K562 (cell line): ENCODE data around the gene PRSS27. TPM values are rescaled to one million over a fixed set of nuclear protein-coding genes. Genes with fewer than 3 reads are reported as not detected.

ENCODE experiments used
- ATAC-seq: fragments of 200-7000 bp; cut with Tn5 transposase; 3 replicates; pipeline ENCODE4 v1.9.1; 2020; ENCODE audit warnings: moderate library complexity
- BruUV-seq: library from RNA; stranded (reverse); fragments of 400-500 nt; replicated peaks from 2 replicates; lab custom pipeline; 2021; lab: Mats Ljungman, UMichigan
- CTCF ChIA-PET: fragments of 300-600 bp; formaldehyde crosslinking; extraction: SDS; loops from one replicate; lab custom pipeline; 2021; ENCODE audit warnings: low intra/inter-chr PET ratio; lab: Yijun Ruan, JAX
- POLR2A ChIA-PET: fragments of 300-600, 350-650 bp; sonication (Branson Sonifier 250); formaldehyde crosslinking; extraction: SDS; loops from one replicate; lab custom pipeline; 2021; ENCODE audit warnings: antibody characterized with exemption, inconsistent platforms; lab: Yijun Ruan, JAX
- DNase-seq, 4 experiments: peaks; one replicate each; pipeline versions ENCODE4 v3.0.0 to v3.0.0-alpha.2; 2011 to 2018; ENCODE audit warnings: low spot score in 3 of 4, mixed read lengths in 3 of 4; ENCODE audit errors: extremely low read depth in 1 of 4
- FAIRE-seq: peaks from 2 replicates; lab custom pipeline; 2011; peaks lifted over from hg19 to GRCh38; lab: Jason Lieb, UNC
- H2AFZ ChIP-seq: 2 replicates; pipeline ENCODE4 v1.6.0; 2011; ENCODE audit warnings: low read depth, low read length, control low read depth, inconsistent platforms
- H3K27ac ChIP-seq: fragments of 200-600 bp; 3 replicates; pipeline ENCODE4 v1.8.0; 2011; ENCODE audit warnings: low read depth, mild to moderate bottlenecking, control low read depth, inconsistent platforms, low read length, moderate library complexity, mixed read lengths; ENCODE audit errors: extremely low read depth
- H3K27me3 ChIP-seq, 2 experiments: fragments of 300-600 bp in 1 of 2; 2 replicates in 1 of 2; 3 replicates in 1 of 2; pipeline versions ENCODE4 v1.6.0 to v1.8.0; 2011; ENCODE audit warnings: inconsistent platforms in 2 of 2, low read length in 2 of 2, mild to moderate bottlenecking in 1 of 2, mixed read lengths in 1 of 2, moderate library complexity in 1 of 2; ENCODE audit not compliant: control insufficient read depth in 2 of 2, insufficient read depth in 2 of 2
- H3K36me3 ChIP-seq: fragments of 300-600 bp; 3 replicates; pipeline ENCODE4 v1.8.0; 2011; ENCODE audit warnings: mild to moderate bottlenecking, low read length, inconsistent platforms; ENCODE audit not compliant: control insufficient read depth, insufficient read depth
- H3K4me1 ChIP-seq, 2 experiments: fragments of 200-600 bp in 1 of 2; replicated peaks in 1 of 2; 2 replicates in 1 of 2; 3 replicates in 1 of 2; pipeline versions ENCODE4 v1.5.1 to v1.8.0; 2011; ENCODE audit warnings: inconsistent platforms in 2 of 2, low read length in 2 of 2, mild to moderate bottlenecking in 1 of 2, mixed read lengths in 1 of 2, moderate library complexity in 1 of 2; ENCODE audit not compliant: control insufficient read depth in 2 of 2, insufficient read depth in 2 of 2
- H3K4me2 ChIP-seq: 2 replicates; pipeline ENCODE4 v1.6.1; 2011; ENCODE audit warnings: low read length, control low read depth, inconsistent platforms, mixed read lengths; ENCODE audit not compliant: insufficient read depth
- H3K4me3 ChIP-seq: fragments of 200-600 bp; sonication (generic), shearing (Covaris generic); 2 replicates; pipeline ENCODE4 v1.5.1; 2016; ENCODE audit warnings: control low read depth, inconsistent platforms
- H3K79me2 ChIP-seq: fragments of 200-600 bp; 3 replicates; pipeline ENCODE4 v1.8.0; 2011; ENCODE audit warnings: low read length, inconsistent platforms; ENCODE audit not compliant: control insufficient read depth, insufficient read depth
- H3K9ac ChIP-seq, 2 experiments: 2 replicates each; pipeline versions ENCODE4 v1.6.0 to v1.6.1; 2011; ENCODE audit warnings: low read depth in 2 of 2, low read length in 2 of 2, control low read depth in 1 of 2, inconsistent platforms in 1 of 2, mild to moderate bottlenecking in 1 of 2, mixed read lengths in 1 of 2; ENCODE audit not compliant: insufficient read depth in 1 of 2
- H3K9me1 ChIP-seq: one replicate; pipeline ENCODE4 v1.6.0; 2011; ENCODE audit warnings: inconsistent platforms, mild to moderate bottlenecking, low read length, moderate library complexity; ENCODE audit not compliant: control insufficient read depth, insufficient read depth
- H3K9me3 ChIP-seq: replicated peaks from 2 replicates; pipeline ENCODE4 v1.5.1; 2011; ENCODE audit warnings: low read depth, low read length, inconsistent platforms; ENCODE audit not compliant: control insufficient read depth, insufficient read depth
- H4K20me1 ChIP-seq: replicated peaks from 2 replicates; pipeline ENCODE4 v1.6.1; 2011; ENCODE audit warnings: low read length, inconsistent platforms, mixed read lengths; ENCODE audit not compliant: control insufficient read depth, insufficient read depth
- POLR2G ChIP-seq: fragments of 200-400 bp; formaldehyde crosslinking; IDR thresholded peaks from 2 replicates; pipeline ENCODE4 v1.6.1; 2017; ENCODE audit warnings: low read depth, mild to moderate bottlenecking, antibody characterized with exemption, low read length, moderate library complexity
- WGBS: fragments of 100-300 bp; shearing (Covaris generic); methylation state at CpG from one replicate; pipeline ENCODE4 v1.1.6; 2016; ENCODE audit warnings: low coverage, mixed read lengths; ENCODE audit not compliant: insufficient coverage; ENCODE audit errors: missing lambda C conversion rate; 5-methylcytosine and 5-hydroxymethylcytosine counted together
- in situ Hi-C: fragments of 300-500 bp; cut with MboI; formaldehyde crosslinking; loops from 4 replicates; pipeline ENCODE4 v1.15.0; 2018; ENCODE audit warnings: inconsistent platforms, mixed read lengths
- intact Hi-C: fragments of 100-400 bp; cut with micrococcal nuclease; formaldehyde crosslinking; loops from 2 replicates; pipeline ENCODE4 v1.14.2; 2022
- polyA plus RNA-seq, 8 experiments: library from polyadenylated mRNA; depleted of rRNA in 4 of 8; stranded (reverse) in 5 of 8; unstranded in 3 of 8; fragments of >200 nt; fragmentation: Nextera tagmentation in 2 of 8; fragmentation: Illumina TruSeq in 1 of 8; extraction: Ambion mirVana in 2 of 8; extraction: Trizol in 1 of 8; gene quantifications; 2 replicates each; pipeline versions ENCODE4 v1.2.1 to v1.2.3, GENCODE V29; 2011 to 2014; ENCODE audit warnings: inconsistent platforms in 1 of 8, missing spikeins in 1 of 8
- total RNA-seq, 7 experiments: library from RNA; depleted of rRNA in 6 of 7; stranded (reverse); fragments of >200 nt in 6 of 7; fragmentation: Illumina TruSeq in 2 of 7; extraction: Trizol in 2 of 7; gene quantifications; 2 replicates each; pipeline versions ENCODE4 v1.2.1 to v1.2.3, GENCODE V29; 2011 to 2021; ENCODE audit warnings: low replicate concordance in 1 of 7
- TF ChIP-seq, protein P1 (sequence below): sonication (generic); formaldehyde crosslinking; IDR thresholded peaks from 2 replicates; pipeline ENCODE4 v1.4.0; 2020; ENCODE audit warnings: mild to moderate bottlenecking, missing genetic modification reagents

PRSS27 gene
- total and polyA plus RNA-seq, 9 of the 15 experiments (the other 6 are each of a cell fraction or from before 2014, with no cell fraction given): 0.09 to 0.20 (median 0.17) TPM; not detected in 5

DNA sequence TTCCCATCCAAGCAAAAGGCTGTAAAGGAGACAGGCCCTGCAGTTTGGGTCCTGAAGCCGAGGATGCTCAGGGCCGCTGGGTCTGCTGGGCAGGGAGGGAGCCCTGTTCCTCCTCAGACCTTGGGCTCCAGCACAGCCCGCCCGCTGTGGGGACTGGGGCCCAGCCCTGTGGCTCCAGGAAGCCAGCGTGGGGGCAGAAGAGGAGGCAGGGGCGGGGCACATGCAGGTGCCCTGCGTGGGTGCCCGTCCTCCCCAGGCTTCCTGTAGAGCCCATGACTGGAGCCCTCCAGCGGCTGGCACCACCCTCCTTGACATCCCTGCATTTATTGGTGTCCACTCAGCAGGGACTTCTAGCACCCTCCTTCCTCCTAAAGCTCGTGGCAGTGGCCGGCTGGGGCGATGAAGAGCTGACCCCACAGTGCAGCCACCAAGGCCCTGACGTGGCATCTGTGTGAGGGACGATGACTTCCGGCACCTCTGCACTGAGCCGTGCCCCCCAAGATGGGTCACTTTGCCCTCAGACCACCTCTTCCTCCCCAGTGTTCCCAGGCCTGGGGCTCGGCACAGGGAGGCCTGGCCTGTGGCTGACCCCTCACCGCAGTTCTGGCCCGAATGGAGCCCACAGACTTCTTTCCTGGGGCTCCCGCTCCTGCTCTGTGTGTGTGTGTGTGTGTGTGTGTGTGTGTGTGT lies 9.9 kb downstream of the PRSS27 start:
- no peak overlapping the region for H3K27ac ChIP-seq
- H3K9me3 ChIP-seq: no peaks in the 10 kb centered on the region
- H3K36me3 ChIP-seq: peaks cover 26% of the 10 kb centered on the region; the same call in 1 of the 3 replicates
- H3K9me1 ChIP-seq: no peaks in the 10 kb centered on the region
- no peak overlapping the region for H3K4me3 ChIP-seq
- H3K4me1 ChIP-seq: peaks cover 0 to 49% of the 10 kb centered on the region in 2 experiments; a peak in 2 of 5 replicates
- peaks cover 19 to 35% of the 10 kb centered on the region in 2 experiments; a peak in 4 of 5 replicates for H3K27me3 ChIP-seq
- H2AFZ ChIP-seq: no peak overlapping the region
- WGBS: 86% methylated on average over 15 of the region's 20 CpGs
- no peak for ATAC-seq
- in situ Hi-C loops (no loop called here), intact Hi-C loops (no loop called here)
- BruUV-seq: no TSS peak
- FAIRE-seq: no peak
- H3K4me2 ChIP-seq: no peak overlapping the region
- DNase-seq: no peak
- H4K20me1 ChIP-seq: no peaks in the 10 kb centered on the region; the same call in 1 of the 2 replicates
- H3K9ac ChIP-seq: no peak overlapping the region
- TF ChIP-seq, protein P1, sequence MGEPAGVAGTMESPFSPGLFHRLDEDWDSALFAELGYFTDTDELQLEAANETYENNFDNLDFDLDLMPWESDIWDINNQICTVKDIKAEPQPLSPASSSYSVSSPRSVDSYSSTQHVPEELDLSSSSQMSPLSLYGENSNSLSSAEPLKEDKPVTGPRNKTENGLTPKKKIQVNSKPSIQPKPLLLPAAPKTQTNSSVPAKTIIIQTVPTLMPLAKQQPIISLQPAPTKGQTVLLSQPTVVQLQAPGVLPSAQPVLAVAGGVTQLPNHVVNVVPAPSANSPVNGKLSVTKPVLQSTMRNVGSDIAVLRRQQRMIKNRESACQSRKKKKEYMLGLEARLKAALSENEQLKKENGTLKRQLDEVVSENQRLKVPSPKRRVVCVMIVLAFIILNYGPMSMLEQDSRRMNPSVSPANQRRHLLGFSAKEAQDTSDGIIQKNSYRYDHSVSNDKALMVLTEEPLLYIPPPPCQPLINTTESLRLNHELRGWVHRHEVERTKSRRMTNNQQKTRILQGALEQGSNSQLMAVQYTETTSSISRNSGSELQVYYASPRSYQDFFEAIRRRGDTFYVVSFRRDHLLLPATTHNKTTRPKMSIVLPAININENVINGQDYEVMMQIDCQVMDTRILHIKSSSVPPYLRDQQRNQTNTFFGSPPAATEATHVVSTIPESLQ (CRISPR knock-in tag): no peak
- TF ChIP-seq POLR2G: peak; percentile 66
- no peaks in the 10 kb centered on the region for H3K79me2 ChIP-seq
- POLR2A ChIA-PET: interaction anchor here (1.2 kb wide), 1 partner anchor 12 kb away, joined by 4 read pairs; no protein-coding TSS in a partner anchor
- CTCF ChIA-PET: no interaction called here
